Fibroblast of pulmonary artery (primary cell): ENCODE results near the gene MTRF1.

Experiments used
- DNase-seq: peaks from one replicate; pipeline ENCODE4 v3.0.0-alpha.2; 2010; ENCODE audit warnings: low read depth
- H3K4me3 ChIP-seq: replicated peaks from 2 replicates; pipeline ENCODE4 v1.5.1; 2011; ENCODE audit warnings: low read depth, mild to moderate bottlenecking, control low read depth, low read length, moderate library complexity
- TF ChIP-seq, protein P1 (sequence below): IDR thresholded peaks from 2 replicates; pipeline ENCODE4 v1.5.1; 2011; ENCODE audit warnings: mild to moderate bottlenecking, control low read depth, low read length, inconsistent platforms; ENCODE audit errors: missing control alignments

The MTRF1 gene

GRCh38 chr13:41263261-41263971 is at the start of gene MTRF1:
Gene MTRF1 (minus strand): TSS chr13:41263576. CDS start chr13:41260907, 2,669 bp downstream.
- DNase-seq, result peak; percentile 81

DNA sequence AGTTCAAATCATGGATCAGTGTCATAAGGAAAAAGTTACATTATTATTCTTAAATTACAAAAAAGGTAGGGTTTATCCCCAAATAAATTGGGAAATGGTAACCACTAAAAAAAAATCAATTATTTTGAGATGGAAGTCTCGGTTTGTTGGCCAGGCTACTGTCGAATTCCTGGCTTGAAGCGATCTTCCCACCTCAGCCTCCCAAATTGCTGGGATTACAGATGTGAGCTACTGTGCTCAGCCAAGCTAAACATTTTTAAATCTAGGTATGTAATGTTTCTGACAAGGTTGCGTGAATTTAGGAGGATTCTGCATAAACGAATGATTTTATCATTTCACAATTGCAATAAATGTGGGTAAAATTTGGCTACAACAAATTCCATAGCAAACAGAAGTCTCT is 49.7 kb upstream of the MTRF1 start:
- DNase-seq, result no peak
- H3K4me3 ChIP-seq, result peak overlapping the region; percentile 91
- TF ChIP-seq, protein P1, sequence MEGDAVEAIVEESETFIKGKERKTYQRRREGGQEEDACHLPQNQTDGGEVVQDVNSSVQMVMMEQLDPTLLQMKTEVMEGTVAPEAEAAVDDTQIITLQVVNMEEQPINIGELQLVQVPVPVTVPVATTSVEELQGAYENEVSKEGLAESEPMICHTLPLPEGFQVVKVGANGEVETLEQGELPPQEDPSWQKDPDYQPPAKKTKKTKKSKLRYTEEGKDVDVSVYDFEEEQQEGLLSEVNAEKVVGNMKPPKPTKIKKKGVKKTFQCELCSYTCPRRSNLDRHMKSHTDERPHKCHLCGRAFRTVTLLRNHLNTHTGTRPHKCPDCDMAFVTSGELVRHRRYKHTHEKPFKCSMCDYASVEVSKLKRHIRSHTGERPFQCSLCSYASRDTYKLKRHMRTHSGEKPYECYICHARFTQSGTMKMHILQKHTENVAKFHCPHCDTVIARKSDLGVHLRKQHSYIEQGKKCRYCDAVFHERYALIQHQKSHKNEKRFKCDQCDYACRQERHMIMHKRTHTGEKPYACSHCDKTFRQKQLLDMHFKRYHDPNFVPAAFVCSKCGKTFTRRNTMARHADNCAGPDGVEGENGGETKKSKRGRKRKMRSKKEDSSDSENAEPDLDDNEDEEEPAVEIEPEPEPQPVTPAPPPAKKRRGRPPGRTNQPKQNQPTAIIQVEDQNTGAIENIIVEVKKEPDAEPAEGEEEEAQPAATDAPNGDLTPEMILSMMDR, result no peak

More at GRCh38 chr13:41263261-41263971, at the start of gene MTRF1:
- TF ChIP-seq, protein P1, result no peak
- H3K4me3 ChIP-seq, result peak within 1 kb of the TSS; percentile 71

DNA sequence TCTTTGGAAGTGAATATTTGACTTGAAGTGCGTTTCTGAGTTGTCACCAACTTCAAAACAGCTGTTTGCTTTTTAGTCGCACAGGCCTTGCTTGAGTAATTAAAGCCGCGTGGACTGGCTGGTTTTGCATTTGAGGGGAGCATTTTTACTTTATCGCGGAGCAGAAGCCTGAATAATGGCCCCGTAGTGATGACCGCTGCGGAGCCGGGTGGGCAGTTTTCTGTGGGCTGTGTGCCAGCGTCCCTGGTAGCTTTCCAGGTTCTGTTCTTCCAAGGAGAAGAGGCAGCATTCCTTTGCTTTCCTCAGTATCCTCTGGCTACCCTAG is 48.8 kb upstream of the MTRF1 start:
- TF ChIP-seq, protein P1, result no peak
- peak overlapping the region; percentile 91 for H3K4me3 ChIP-seq
- DNase-seq, result peak; percentile 53

- DNase-seq, result peak; percentile 40
- peak overlapping the region; percentile 91 for H3K4me3 ChIP-seq
- TF ChIP-seq, protein P1, result no peak
These were observed 48.2 kb upstream of the MTRF1 start for GRCh38 chr13:41311406-41312175.

DNA sequence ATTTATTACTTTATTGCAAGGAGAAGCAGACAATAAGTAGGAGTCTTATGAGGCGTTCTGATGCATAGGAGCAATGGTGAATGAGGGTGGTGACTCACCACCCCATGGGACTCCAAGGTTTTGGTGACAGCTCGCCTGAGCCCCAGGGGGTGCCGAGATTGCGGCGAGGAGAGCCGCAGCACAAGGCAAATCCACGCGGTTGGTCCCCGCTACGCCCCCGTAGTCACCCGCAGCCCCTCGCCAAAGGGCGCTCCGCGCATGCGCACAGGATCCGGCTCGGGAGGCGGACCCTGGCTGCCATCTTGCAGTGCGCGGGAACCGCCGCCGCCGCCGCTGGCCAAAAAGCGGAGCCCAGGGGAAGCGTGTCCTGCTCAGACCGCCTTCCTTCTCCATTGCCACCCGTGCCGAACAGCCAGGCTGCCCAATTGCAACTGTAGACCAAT is 47.6 kb upstream of the MTRF1 start, which contains the start of gene NAA16:
Gene NAA16 (plus strand): TSS at position 305 of the 443 bp plus-strand sequence. CDS start 262 bp downstream, outside the sequence.
- peak; percentile 90 for DNase-seq
- TF ChIP-seq, protein P1, result no peak
- peak within 1 kb of the TSS; percentile 91 for H3K4me3 ChIP-seq

DNA sequence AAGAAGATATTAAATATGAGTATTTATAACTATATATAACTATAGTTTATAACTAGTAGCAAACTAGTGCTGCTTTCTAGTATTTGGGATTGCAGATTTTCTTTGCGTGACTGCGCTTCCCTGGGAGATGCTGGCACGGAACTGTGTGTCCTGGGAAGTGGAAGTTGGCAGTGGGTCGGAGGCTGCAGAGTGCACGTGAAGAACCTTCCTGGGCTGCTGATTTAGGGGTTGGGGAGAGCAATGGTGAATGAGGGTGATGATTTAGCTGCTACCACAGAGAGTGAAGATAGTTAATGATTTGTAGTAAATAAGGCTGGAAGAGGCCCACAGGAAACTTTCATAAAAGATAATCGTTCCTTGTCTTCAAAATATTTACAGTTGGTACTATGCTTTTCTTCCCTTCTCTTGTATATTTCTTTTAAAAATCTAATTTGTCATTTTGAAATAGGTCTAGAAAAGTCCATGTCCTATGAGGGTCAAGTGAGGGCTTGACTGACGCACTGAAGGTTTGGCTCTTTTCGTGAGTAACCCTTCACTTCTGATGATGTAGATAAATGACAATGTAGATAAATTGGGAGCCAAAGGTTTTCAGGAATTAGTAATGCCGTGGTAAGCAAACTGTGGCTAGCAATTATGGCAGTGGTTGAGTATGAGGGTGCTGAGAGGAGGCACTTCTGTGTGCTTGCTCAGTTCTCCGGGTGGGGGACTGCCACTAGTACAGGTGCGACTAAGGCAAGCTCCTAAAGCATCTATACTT is 44.7 kb upstream of the MTRF1 start:
- TF ChIP-seq, protein P1, result no peak
- H3K4me3 ChIP-seq, result no peak overlapping the region
- no peak for DNase-seq
